Erythroblast (primary cell): ENCODE data around the gene MAP3K2.

Experiments used
- GATA1 ChIP-seq: IDR thresholded peaks from 2 replicates; pipeline ENCODE4 v1.6.1; 2011; ENCODE audit warnings: low read depth, mild to moderate bottlenecking, control low read depth, low read length, moderate library complexity
- POLR2A ChIP-seq: IDR thresholded peaks from 2 replicates; pipeline ENCODE4 v1.6.1; 2011; ENCODE audit warnings: mild to moderate bottlenecking, low read length

DNA sequence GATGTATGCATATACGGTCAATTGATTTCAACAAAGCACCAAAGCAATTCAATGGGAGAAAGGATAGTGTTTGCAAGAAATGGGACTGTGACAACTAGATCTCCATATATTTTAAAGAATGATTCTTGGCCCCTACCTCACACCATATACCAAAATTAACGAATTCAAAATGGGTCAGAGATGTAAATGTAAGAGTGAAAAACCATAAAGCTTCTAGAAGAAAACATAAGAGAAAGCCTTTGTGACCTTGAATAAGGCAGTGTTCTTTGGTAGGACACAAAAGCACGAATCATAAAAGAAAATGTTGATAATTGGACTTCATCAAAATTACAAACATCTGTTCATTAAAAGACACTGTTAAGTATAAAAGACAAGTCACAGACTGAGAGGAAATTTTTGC is 25.4 kb upstream of the MAP3K2 start:
- no peak for TF ChIP-seq POLR2A
- no peak for TF ChIP-seq GATA1
